HCT116 (cell line): ENCODE results near the gene APBB2. TPM values are rescaled to one million over a fixed set of nuclear protein-coding genes. Genes with fewer than 3 reads are reported as not detected.

Source experiments
- ATAC-seq: fragments of 200-7000 bp; cut with Tn5 transposase; 2 replicates; pipeline ENCODE4 v1.9.1; 2020; ENCODE audit warnings: mild to moderate bottlenecking, moderate library complexity
- BruUV-seq: library from RNA; stranded (reverse); fragments of 400-500 nt; replicated peaks from 2 replicates; lab custom pipeline; 2021; lab: Mats Ljungman, UMichigan
- CTCF ChIA-PET: fragments of 300-600 bp; sonication (Branson Sonifier 250); formaldehyde crosslinking; loops from one replicate; lab custom pipeline; 2021; ENCODE audit warnings: antibody characterized with exemption; lab: Charles Lee
- POLR2A ChIA-PET: fragments of 300-600, 350-600 bp; sonication (Branson Sonifier 250); formaldehyde crosslinking; loops from one replicate; lab custom pipeline; 2021; ENCODE audit warnings: antibody characterized with exemption; lab: Charles Lee
- RAD21 ChIA-PET, 2 experiments: fragments of 300-600 bp; sonication (Branson Sonifier 250); formaldehyde crosslinking; loops; one replicate each; lab custom pipeline; 2023; ENCODE audit warnings: low total read pairs in 2 of 2; ENCODE audit not compliant: uncharacterized antibody in 2 of 2, unreplicated experiment in 2 of 2, low non-redundant PET in 1 of 2; lab: Charles Lee
- DNase-seq: peaks from one replicate; pipeline ENCODE4 v3.0.0-alpha.2; 2010; ENCODE audit warnings: low read depth, low spot score
- H2AFZ ChIP-seq: fragments of 200-600 bp; shearing (Covaris generic), sonication (generic); 2 replicates; pipeline ENCODE4 v1.6.1; 2017; ENCODE audit warnings: low read depth, mixed run types, mixed read lengths, antibody characterized with exemption, low read length; ENCODE audit not compliant: poor library complexity, severe bottlenecking
- H3K27ac ChIP-seq: 2 replicates; pipeline ENCODE4 v1.5.1; 2012; ENCODE audit warnings: low read depth, low read length
- H3K27me3 ChIP-seq: fragments of 200-600 bp; sonication (generic); 2 replicates; pipeline ENCODE4 v1.6.1; 2016; ENCODE audit warnings: mixed run types, low read length, mixed read lengths; ENCODE audit not compliant: insufficient read depth
- H3K36me3 ChIP-seq, 2 experiments: fragments of 200-500 bp in 1 of 2; fragments of 200-600 bp in 1 of 2; sonication (Bioruptor generic) in 1 of 2; sonication (generic) in 1 of 2; 2 replicates each; pipeline versions ENCODE4 v1.5.1 to v1.6.1; 2014 to 2016; ENCODE audit warnings: low read length in 2 of 2, inconsistent platforms in 1 of 2, mixed read lengths in 1 of 2, mixed run types in 1 of 2; ENCODE audit not compliant: insufficient read depth in 2 of 2, control insufficient read depth in 1 of 2
- H3K4me1 ChIP-seq, 2 experiments: fragments of 200-600 bp in 1 of 2; sonication (generic) in 1 of 2; 2 replicates each; pipeline versions ENCODE4 v1.5.1 to v1.6.1; 2012 to 2017; ENCODE audit warnings: low read length in 2 of 2, inconsistent platforms in 1 of 2, mild to moderate bottlenecking in 1 of 2, mixed read lengths in 1 of 2, mixed run types in 1 of 2, moderate library complexity in 1 of 2; ENCODE audit not compliant: insufficient read depth in 2 of 2, control insufficient read depth in 1 of 2
- H3K4me2 ChIP-seq: fragments of 200-600 bp; sonication (generic); 2 replicates; pipeline ENCODE4 v1.6.1; 2017; ENCODE audit warnings: mixed run types, low read length, mixed read lengths
- H3K4me3 ChIP-seq, 2 experiments: fragments of 200-600 bp in 1 of 2; sonication (generic) in 1 of 2; replicated peaks in 1 of 2; 2 replicates each; pipeline ENCODE4 v1.5.1; 2011 to 2016; ENCODE audit warnings: low read length in 2 of 2, control low read depth in 1 of 2, low read depth in 1 of 2, mild to moderate bottlenecking in 1 of 2, mixed read lengths in 1 of 2, mixed run types in 1 of 2
- H3K79me2 ChIP-seq: fragments of 200-600 bp; sonication (generic); 2 replicates; pipeline ENCODE4 v1.6.1; 2017; ENCODE audit warnings: mild to moderate bottlenecking, mixed run types, low read length, moderate library complexity, mixed read lengths; ENCODE audit not compliant: insufficient read depth
- H3K9ac ChIP-seq: fragments of 200-600 bp; sonication (generic); 2 replicates; pipeline ENCODE4 v1.6.1; 2016; ENCODE audit warnings: low read length, mixed read lengths
- H3K9me2 ChIP-seq: fragments of 200-600 bp; sonication (generic), shearing (Covaris generic); 2 replicates; pipeline ENCODE4 v1.6.1; 2017; ENCODE audit warnings: mixed run types, mild to moderate bottlenecking, moderate library complexity; ENCODE audit not compliant: insufficient read depth
- H3K9me3 ChIP-seq, 2 experiments: fragments of 200-500 bp in 1 of 2; fragments of 200-600 bp in 1 of 2; sonication (Bioruptor generic) in 1 of 2; sonication (generic) in 1 of 2; 2 replicates each; pipeline ENCODE4 v1.6.1; 2014 to 2017; ENCODE audit warnings: low read length in 2 of 2, mixed read lengths in 2 of 2, inconsistent platforms in 1 of 2, low read depth in 1 of 2, mild to moderate bottlenecking in 1 of 2, mixed run types in 1 of 2, moderate library complexity in 1 of 2; ENCODE audit not compliant: control insufficient read depth in 1 of 2, insufficient read depth in 1 of 2
- H4K20me1 ChIP-seq: fragments of 200-600 bp; sonication (generic), shearing (Covaris generic); 2 replicates; pipeline ENCODE4 v1.6.1; 2017; ENCODE audit warnings: mixed run types, mild to moderate bottlenecking, moderate library complexity; ENCODE audit not compliant: insufficient read depth
- ATF3 ChIP-seq: IDR thresholded peaks from 2 replicates; pipeline ENCODE4 v1.6.1; 2012
- CBX3 ChIP-seq: IDR thresholded peaks from 2 replicates; pipeline ENCODE4 v1.6.1; 2012; ENCODE audit warnings: low read depth
- CEBPB ChIP-seq: IDR thresholded peaks from 2 replicates; pipeline ENCODE4 v1.6.1; 2012; ENCODE audit warnings: low read depth
- CTCF ChIP-seq, 3 experiments: fragments of 200-600 bp in 1 of 3; sonication (generic) in 1 of 3; IDR thresholded peaks in 2 of 3; conservative IDR thresholded peaks in 1 of 3; 2 replicates each; pipeline ENCODE4 v1.5.1; 2012 to 2017; ENCODE audit warnings: low read depth in 2 of 3, low read length in 2 of 3, antibody characterized with exemption in 1 of 3, borderline replicate concordance in 1 of 3, control low read depth in 1 of 3, mild to moderate bottlenecking in 1 of 3, mixed read lengths in 1 of 3, mixed run types in 1 of 3, moderate library complexity in 1 of 3; ENCODE audit not compliant: insufficient read depth in 1 of 3
- ELF1 ChIP-seq: IDR thresholded peaks from 2 replicates; pipeline ENCODE4 v1.6.1; 2012; ENCODE audit warnings: low read depth, borderline replicate concordance
- FOSL1 ChIP-seq: IDR thresholded peaks from 2 replicates; pipeline ENCODE4 v1.6.1; 2012; ENCODE audit warnings: low read depth
- JUND ChIP-seq: IDR thresholded peaks from 2 replicates; pipeline ENCODE4 v1.6.1; 2012
- MAX ChIP-seq: IDR thresholded peaks from 2 replicates; pipeline ENCODE4 v1.6.1; 2012
- POLR2A ChIP-seq: IDR thresholded peaks from 2 replicates; pipeline ENCODE4 v1.7.0; 2011; ENCODE audit warnings: borderline replicate concordance; ENCODE audit not compliant: insufficient read depth, insufficient read length; ENCODE audit errors: extremely low read depth
- SP1 ChIP-seq: IDR thresholded peaks from 2 replicates; pipeline ENCODE4 v1.6.1; 2012; ENCODE audit warnings: low read depth
- SRF ChIP-seq: IDR thresholded peaks from 2 replicates; pipeline ENCODE4 v1.6.1; 2012; ENCODE audit warnings: low read depth
- TCF7L2 ChIP-seq: IDR thresholded peaks from 2 replicates; pipeline ENCODE4 v1.7.0; 2011; ENCODE audit warnings: borderline replicate concordance, inconsistent platforms; ENCODE audit not compliant: insufficient read depth, insufficient read length; ENCODE audit errors: extremely low read depth
- ZBTB33 ChIP-seq: IDR thresholded peaks from 2 replicates; pipeline ENCODE4 v1.6.1; 2011; ENCODE audit warnings: mild to moderate bottlenecking, low read length, moderate library complexity; ENCODE audit not compliant: insufficient replicate concordance; ENCODE audit errors: extremely low read depth
- intact Hi-C: fragments of 100-400 bp; cut with micrococcal nuclease; formaldehyde crosslinking; loops from 2 replicates; pipeline ENCODE4 v1.10.0; 2022
- total RNA-seq: library from RNA; stranded (reverse); gene quantifications from one replicate; pipeline ENCODE4 v1.2.1, GENCODE V29; 2021; ENCODE audit not compliant: unreplicated experiment

APBB2 gene
- total RNA-seq, 1 experiment from 2014 or later = 72.5 TPM

- ATAC-seq (0 out of 2 replicates have a peak, but pooled peaks have one; percentile 13), DNase-seq (no peak)
- Histone ChIP-seq H3K9me2 (no peaks in the 10 kb centered on the region), H2AFZ (no peak overlapping the region), H3K36me3 (no peaks in the 10 kb centered on the region), H3K9me3 (peaks cover 0 to 5% of the 10 kb centered on the region in 2 experiments; a peak in 1 of 4 replicates), H3K79me2 (peaks cover 68% of the 10 kb centered on the region), H3K4me1 (peaks cover 51 to 84% of the 10 kb centered on the region in 2 experiments), H4K20me1 (no peaks in the 10 kb centered on the region), H3K4me3 (no peak overlapping the region), H3K9ac (peak overlapping the region; percentile 42), H3K27ac (no peak overlapping the region; the same call in 1 of the 2 replicates)
- intact Hi-C loops = loop anchor here (5.0 kb wide), 1 partner anchor 170 kb away; no protein-coding TSS in a partner anchor
- POLR2A ChIA-PET = interaction anchor here (0.7 kb wide), 1 partner anchor 22 kb away, joined by 4 read pairs; no protein-coding TSS in a partner anchor
- CTCF ChIA-PET = interaction anchor here (0.6 to 0.9 kb wide), 4 partner anchors 14 to 222 kb away, joined by 3 to 4 read pairs (median 4); partner anchors contain the start of gene APBB2
- BruUV-seq = no TSS peak
- RAD21 ChIA-PET = interaction anchor here in 1 of 2 experiments (0.7 kb wide), 2 partner anchors 14 to 73 kb away, joined by 3 to 5 read pairs; no protein-coding TSS in a partner anchor
- TF ChIP-seq CTCF (IDR thresholded peaks at IDR 0.05 in 2 of 3, conservative IDR thresholded peaks at IDR 0.05 in 1 of 3; ENCODE audit: borderline replicate concordance in 1 of 3, insufficient read depth in 1 of 3, low read depth in 2 of 3, low read length in 2 of 3) = no peak
- 0 out of 2 replicates have a peak, but pooled peaks have one; percentile 46 for TF ChIP-seq CEBPB
- peak; percentile 31; the same call in 1 of the 2 replicates for TF ChIP-seq JUND
- TF ChIP-seq FOSL1 = peak; percentile 54
- no peak for TF ChIP-seq ELF1
- TF ChIP-seq MAX = no peak; the same call in 1 of the 2 replicates
- TF ChIP-seq TCF7L2 = no peak
- TF ChIP-seq POLR2A = no peak
- peak; percentile 21; the same call in 1 of the 2 replicates for TF ChIP-seq SP1
- no peak for TF ChIP-seq CBX3
- TF ChIP-seq SRF = no peak
- no peak for TF ChIP-seq ATF3
- no peak for TF ChIP-seq ZBTB33
- TF ChIP-seq, all 23 proteins: peak for 4
- H3K4me2 ChIP-seq = peak overlapping the region; percentile 64
- H3K27me3 ChIP-seq = no peaks in the 10 kb centered on the region
Measured at GRCh38 chr4:40992472-40993295, 221.7 kb downstream of the APBB2 start.
